Retinal pigment epithelial cell (primary cell): ENCODE measurements around the gene TDRD12.

Experiments
- DNase-seq: peaks from one replicate; pipeline ENCODE4 v3.0.0-alpha.2; 2010; ENCODE audit warnings: low read depth
- H3K4me3 ChIP-seq: 2 replicates; pipeline ENCODE4 v1.5.1; 2011; ENCODE audit warnings: mild to moderate bottlenecking, low read length, control low read depth, moderate library complexity
- TF ChIP-seq, protein P1 (sequence below): conservative IDR thresholded peaks from 2 replicates; pipeline ENCODE4 v1.5.1; 2011; ENCODE audit warnings: low read depth, low read length, control low read depth, inconsistent platforms

Gene TDRD12

DNA sequence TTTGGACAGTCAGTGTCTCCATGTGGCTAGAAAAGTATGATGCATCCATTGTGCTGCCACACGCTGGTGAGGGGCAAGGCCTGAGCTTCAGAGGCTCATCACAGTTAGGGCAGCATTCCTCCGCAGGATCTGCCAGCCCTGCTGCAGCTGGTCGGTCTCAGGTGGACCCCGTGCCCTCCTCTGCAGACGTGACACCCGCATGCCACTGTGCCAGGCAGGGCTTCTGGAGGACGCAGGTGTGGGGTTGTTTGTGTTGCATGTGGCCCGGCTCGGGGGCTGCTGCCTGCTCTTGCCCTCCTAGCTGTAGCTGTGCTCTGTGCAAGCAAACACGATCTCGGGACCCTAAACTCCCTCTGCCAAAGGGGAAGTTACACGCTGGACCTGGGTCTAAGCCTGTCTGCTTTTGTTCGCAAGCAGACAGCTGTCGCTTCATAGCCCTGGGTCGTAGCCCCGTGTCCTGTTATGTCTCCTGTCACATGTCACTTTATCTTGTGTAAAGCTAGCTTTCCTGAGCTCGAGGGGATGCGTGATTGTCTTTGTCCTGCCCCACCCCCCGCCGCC is 104.7 kb downstream of the TDRD12 start:
- no peak overlapping the region for H3K4me3 ChIP-seq
- TF ChIP-seq, protein P1, sequence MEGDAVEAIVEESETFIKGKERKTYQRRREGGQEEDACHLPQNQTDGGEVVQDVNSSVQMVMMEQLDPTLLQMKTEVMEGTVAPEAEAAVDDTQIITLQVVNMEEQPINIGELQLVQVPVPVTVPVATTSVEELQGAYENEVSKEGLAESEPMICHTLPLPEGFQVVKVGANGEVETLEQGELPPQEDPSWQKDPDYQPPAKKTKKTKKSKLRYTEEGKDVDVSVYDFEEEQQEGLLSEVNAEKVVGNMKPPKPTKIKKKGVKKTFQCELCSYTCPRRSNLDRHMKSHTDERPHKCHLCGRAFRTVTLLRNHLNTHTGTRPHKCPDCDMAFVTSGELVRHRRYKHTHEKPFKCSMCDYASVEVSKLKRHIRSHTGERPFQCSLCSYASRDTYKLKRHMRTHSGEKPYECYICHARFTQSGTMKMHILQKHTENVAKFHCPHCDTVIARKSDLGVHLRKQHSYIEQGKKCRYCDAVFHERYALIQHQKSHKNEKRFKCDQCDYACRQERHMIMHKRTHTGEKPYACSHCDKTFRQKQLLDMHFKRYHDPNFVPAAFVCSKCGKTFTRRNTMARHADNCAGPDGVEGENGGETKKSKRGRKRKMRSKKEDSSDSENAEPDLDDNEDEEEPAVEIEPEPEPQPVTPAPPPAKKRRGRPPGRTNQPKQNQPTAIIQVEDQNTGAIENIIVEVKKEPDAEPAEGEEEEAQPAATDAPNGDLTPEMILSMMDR, result no peak
- no peak for DNase-seq

DNA sequence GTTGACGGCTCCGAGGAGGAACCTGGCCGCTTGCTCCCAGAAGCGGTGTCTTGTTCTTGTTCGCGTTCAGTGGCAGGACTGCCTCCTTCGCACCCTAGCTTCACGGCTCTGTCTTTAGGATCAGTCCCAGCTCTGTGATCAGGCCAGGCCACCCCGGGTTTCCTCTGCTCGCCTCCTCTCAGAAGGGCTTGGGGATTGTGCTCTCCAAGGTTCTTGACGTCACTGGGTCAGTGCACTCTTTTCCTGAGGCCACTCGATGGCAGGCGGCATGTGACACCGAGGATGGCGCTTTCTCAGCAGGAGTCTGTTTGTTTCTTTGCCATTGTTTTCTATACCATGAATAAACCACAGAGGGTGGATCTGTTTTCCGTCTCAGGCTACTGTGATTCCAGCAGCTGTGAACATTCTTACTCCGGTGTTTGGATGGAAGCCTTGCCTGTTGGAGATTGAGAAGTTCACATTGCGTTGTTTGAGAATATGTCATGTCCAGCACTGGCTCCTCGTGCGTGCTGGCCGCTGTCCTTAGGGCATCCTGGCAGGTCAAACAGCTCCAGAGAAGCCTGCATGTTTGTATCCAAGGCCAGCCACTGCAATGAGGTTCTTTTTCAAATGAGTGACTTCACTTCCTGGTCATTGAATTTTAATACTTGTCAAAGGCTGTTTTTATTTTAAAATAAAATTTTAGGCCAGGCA is 105.5 kb downstream of the TDRD12 start:
- TF ChIP-seq, protein P1, result no peak
- no peak for DNase-seq
- no peak overlapping the region for H3K4me3 ChIP-seq

DNA sequence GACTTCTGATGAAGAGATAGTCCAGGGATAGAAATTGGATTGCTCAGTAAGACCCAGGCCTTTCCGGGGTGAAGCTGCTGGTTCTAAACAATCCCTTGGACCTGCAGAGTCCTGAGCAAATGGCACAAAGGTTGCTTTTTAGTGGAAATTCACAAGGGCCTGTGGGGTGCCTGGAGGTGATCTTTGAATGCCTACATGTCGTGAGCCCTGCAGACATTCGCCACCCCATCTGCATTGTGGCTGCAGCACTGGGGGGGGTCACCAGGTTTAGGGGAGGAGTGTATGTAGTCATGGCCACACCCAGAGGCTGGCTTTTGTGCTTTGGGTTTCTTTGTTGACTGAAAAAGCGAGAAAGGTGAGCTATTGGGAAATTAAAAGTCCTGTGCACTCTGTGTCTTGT is 108.6 kb downstream of the TDRD12 start:
- no peak for DNase-seq
- TF ChIP-seq, protein P1, result no peak
- H3K4me3 ChIP-seq, result no peak overlapping the region

DNA sequence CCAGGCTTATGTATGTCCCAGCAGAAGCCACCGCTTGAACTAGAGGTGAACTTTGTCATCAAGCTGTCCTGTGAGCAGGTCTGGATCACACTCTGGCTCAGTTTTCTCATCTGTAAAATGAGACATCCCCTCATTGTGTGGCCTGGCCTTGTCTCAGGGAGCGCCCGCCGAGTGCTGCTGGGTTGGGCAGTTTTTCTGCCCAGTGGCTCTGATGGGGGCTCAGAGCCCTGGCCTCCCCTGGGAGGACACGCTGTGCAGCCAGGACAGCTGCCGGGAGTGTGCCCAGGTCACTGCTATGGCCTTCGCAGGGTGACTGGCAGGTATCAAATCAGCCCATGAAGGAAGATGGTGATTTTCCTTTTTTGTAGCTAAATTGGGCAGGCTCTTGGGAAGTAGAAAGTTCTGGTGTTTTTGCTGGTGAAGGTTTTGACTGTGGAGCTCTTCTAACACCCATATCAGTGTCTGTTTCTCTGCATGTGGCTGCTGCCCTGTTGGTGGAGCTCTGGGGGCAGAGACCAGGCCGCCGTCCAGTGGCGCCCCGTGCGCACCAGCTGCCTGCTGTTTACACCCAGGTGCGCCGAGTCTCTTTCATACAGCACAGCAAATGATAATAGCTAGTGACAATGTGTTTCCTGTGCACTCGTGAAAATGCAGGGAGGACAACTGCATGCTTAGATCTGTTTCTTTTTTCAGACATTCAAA is 109.2 kb downstream of the TDRD12 start:
- no peak for DNase-seq
- H3K4me3 ChIP-seq, result no peak overlapping the region
- TF ChIP-seq, protein P1, result no peak

DNA sequence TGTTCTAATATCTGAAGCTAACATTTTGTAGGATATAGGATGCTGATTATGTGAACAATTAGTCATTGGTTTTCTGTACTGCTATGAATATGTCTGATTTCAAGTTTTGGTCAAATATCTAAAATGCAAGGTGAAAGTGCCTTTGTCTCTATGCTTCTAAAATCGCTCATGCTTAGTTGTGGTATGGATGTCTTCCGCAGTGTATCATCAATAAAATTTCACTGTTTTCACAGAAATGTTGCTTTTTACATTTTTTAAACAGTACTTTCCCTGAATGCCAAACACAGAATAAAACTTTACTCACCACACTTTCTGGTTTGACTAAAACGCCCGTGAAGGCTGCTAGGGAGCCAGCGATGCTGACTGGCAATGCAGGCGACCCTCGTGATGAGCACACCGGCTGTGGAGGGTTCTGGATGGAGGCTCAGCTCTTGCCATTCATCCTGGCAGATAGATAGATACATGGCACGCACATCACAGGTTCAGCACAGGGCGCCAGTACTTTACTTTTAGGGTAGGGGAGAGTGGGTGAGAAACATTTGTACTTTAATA is 109.9 kb downstream of the TDRD12 start:
- TF ChIP-seq, protein P1, result no peak
- no peak overlapping the region for H3K4me3 ChIP-seq
- no peak for DNase-seq

DNA sequence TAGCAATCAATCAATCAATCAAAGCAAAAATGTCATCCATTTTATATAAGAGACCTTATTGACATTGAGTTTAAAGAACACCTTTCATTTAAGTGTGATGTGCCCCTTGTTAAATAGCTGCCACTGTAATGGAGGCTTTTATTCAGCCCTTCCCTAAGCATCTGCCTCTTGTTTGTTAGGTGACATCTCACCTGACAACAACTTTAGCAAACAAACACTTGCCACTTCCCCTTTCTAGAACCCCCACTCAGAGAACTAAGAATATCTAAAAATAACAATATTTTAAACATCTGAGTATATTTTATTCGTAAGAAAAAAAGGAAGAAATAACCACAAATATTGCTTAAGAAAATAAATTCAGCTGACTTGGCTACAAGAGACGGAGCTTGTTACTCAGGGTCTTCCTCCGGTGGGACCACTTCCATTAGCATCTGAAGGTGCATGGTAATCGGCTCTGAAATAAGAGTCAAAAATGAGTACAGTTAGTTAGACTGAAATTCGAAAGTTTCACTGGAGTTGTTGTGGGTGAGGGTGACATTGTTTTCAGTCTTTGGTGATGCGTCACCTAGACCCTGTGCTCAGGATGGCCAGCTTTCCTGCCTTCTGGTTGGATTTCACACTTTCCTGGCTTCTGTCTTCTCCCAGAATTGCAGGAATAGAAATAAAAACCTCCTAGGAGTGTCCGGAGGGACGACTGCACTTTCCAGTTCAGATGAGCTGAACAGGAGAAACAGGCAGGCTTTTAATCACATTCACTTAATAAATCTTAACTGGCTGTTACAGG is 110.9 kb downstream of the TDRD12 start:
- DNase-seq, result peak; percentile 46
- TF ChIP-seq, protein P1, result no peak
- no peak overlapping the region for H3K4me3 ChIP-seq
